Skeletal muscle satellite cell (primary cell): ENCODE data around the gene VWCE. TPM values are rescaled to one million over a fixed set of nuclear protein-coding genes. Genes with fewer than 3 reads are reported as not detected.

Source experiments
- H3K27me3 ChIP-seq: 2 replicates; pipeline ENCODE4 v1.7.0; 2013; ENCODE audit warnings: low read length; ENCODE audit not compliant: control insufficient read depth, insufficient read depth
- H3K36me3 ChIP-seq: 2 replicates; pipeline ENCODE4 v1.7.0; 2013; ENCODE audit warnings: mild to moderate bottlenecking, control low read depth, low read length; ENCODE audit not compliant: insufficient read depth
- H3K4me1 ChIP-seq: 2 replicates; pipeline ENCODE4 v1.7.0; 2013; ENCODE audit warnings: low read length; ENCODE audit not compliant: control insufficient read depth, insufficient read depth
- H3K4me2 ChIP-seq: 2 replicates; pipeline ENCODE4 v1.7.0; 2013; ENCODE audit warnings: mild to moderate bottlenecking, low read length
- H3K4me3 ChIP-seq: 2 replicates; pipeline ENCODE4 v1.7.0; 2013; ENCODE audit warnings: low read length
- H3K9ac ChIP-seq: 2 replicates; pipeline ENCODE4 v1.7.0; 2013; ENCODE audit warnings: mild to moderate bottlenecking, low read depth, low read length, moderate library complexity
- H3K9me3 ChIP-seq: replicated peaks from 2 replicates; pipeline ENCODE4 v1.7.0; 2013; ENCODE audit warnings: mild to moderate bottlenecking, control low read depth, low read length
- total RNA-seq: library from RNA; depleted of rRNA; stranded (reverse); fragments of >200 nt; gene quantifications from 2 replicates; pipeline ENCODE4 v1.2.3, GENCODE V29; 2012; rRNA removed

VWCE gene, protein sequence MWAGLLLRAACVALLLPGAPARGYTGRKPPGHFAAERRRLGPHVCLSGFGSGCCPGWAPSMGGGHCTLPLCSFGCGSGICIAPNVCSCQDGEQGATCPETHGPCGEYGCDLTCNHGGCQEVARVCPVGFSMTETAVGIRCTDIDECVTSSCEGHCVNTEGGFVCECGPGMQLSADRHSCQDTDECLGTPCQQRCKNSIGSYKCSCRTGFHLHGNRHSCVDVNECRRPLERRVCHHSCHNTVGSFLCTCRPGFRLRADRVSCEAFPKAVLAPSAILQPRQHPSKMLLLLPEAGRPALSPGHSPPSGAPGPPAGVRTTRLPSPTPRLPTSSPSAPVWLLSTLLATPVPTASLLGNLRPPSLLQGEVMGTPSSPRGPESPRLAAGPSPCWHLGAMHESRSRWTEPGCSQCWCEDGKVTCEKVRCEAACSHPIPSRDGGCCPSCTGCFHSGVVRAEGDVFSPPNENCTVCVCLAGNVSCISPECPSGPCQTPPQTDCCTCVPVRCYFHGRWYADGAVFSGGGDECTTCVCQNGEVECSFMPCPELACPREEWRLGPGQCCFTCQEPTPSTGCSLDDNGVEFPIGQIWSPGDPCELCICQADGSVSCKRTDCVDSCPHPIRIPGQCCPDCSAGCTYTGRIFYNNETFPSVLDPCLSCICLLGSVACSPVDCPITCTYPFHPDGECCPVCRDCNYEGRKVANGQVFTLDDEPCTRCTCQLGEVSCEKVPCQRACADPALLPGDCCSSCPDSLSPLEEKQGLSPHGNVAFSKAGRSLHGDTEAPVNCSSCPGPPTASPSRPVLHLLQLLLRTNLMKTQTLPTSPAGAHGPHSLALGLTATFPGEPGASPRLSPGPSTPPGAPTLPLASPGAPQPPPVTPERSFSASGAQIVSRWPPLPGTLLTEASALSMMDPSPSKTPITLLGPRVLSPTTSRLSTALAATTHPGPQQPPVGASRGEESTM
- total RNA-seq, result 1.1 and 1.8 TPM in 2 replicates

DNA sequence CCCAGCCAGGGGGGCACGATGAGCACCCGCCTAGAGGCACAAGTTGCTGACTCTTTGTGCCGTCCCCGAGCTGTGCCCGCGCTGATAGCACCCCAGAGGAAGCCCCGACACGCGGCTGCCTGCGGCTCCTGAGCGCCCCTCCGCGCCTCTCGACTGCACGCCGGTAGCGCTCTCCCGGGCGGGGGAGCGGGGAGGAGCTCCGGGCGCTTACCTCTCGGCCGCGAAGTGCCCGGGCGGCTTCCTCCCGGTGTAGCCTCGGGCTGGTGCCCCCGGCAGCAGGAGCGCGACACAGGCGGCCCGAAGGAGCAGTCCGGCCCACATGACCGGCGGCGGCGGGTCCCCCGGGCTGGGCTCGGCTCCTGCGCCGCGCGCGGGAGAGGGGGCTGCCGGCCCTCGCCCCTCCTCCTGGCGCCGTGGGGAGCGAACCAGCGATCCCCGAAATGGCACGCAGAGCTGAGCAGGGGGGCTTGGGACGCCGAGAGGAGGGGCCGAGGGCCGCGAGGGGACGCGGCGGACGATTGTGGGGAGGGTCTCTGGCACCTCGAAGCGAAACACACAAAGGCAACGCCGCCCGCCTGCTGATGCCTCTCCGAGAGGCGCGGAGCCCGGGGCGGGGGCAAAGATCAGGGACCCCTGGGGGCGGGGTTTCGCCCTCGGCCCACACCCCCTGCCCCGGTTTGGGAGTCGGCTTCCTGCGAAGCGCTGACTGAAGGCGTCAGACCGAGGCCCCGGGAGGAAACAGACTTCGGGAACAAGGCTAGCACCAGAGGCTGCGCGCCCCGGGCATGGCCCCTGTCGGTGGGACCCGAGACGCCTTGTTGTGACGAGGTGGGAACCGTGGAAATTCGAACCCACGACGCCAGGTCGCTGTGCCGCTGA lies at the start of gene VWCE:
VWCE (minus strand) TSS at position 600 of the 879 bp plus-strand sequence; CDS start at position 321, 279 bp downstream.
- Histone ChIP-seq H3K9me3 (no peaks in the 10 kb centered on the region), H3K27me3 (peaks cover 6% of the 10 kb centered on the region), H3K4me2 (peak within 1 kb of the TSS; percentile 99), H3K4me1 (peaks cover 47% of the 10 kb centered on the region), H3K36me3 (peaks cover 16% of the 10 kb centered on the region), H3K9ac (peak within 1 kb of the TSS; percentile 72), H3K4me3 (peak within 1 kb of the TSS; percentile 73)

DNA sequence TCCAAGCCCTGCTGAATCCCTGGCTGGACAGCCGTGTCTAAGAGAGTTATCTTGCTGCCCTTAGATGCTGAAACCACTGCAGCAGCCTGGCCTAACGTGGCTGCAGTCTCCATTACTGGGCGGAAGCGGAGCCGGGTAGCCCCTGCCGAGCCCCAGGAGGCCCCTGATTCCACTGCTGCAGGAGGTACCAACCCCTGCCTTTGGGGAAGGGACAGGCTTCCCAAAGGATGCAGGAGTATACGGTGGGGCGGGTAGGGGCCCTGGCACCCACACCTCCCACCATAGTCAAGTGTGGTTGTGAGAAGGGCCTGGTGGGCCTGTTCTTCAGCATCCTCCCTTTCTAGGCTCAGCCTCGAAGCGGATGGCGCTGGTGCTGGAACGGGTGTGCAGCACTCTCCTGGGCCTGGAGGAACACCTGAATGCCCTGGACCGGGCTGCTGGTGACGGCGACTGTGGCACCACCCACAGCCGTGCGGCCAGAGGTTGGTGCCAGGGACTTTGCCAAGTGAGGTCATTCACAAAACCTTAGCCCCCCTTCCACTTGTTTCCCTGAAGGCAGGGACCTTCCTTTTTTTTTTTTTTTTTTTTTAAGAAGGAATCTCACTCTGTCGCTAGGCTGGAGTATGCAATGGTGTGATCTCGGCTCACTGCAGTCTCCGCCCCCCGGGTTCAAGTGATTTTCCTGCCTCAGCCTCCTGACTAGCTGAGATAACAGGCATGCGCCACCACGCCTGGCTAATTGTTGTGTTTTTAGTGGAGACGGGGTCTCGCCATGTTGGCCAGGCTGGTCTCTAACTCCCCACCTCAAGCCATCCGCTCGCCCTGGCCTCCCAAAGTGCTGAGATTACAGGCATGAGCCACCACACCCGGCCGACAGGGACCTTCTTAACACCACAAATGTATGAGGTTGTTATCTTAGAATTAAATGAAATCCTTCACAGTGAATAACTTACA lies 49.0 kb upstream of the VWCE start:
- peaks cover 26% of the 10 kb centered on the region for H3K36me3 ChIP-seq
- no peak overlapping the region for H3K4me3 ChIP-seq
- H3K4me2 ChIP-seq, result no peak overlapping the region
- H3K27me3 ChIP-seq, result no peaks in the 10 kb centered on the region
- H3K9ac ChIP-seq, result no peak overlapping the region
- no peaks in the 10 kb centered on the region for H3K9me3 ChIP-seq
- H3K4me1 ChIP-seq, result peaks cover 2% of the 10 kb centered on the region

DNA sequence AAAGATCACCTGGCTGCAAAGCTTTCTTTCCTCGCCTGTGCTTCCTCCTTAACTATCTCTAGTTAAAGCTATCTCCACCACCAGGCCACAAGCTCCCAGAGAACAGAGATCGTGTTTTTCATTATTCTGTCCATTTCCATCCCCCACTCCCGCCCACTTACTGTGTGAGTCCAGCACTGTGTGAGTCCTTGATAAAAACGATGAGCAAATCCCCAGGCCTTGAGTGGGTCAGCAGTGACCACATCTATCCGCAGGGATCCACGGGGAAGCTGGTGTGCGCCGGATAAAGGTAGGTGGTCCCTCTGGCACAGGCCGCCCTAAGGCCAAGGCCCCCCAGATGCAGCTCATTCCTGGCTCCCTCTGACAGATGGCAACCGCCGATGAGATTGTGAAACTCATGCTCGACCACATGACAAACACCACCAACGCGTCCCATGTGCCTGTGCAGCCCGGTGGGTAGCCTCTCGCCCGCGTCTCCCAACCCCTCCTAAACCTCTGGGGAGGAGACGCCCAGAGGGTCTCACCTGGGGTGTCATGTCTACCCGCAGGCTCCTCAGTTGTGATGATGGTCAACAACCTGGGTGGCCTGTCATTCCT lies 47.2 kb upstream of the VWCE start:
- no peaks in the 10 kb centered on the region for H3K27me3 ChIP-seq
- no peaks in the 10 kb centered on the region for H3K9me3 ChIP-seq
- no peak overlapping the region for H3K4me3 ChIP-seq
- peaks cover 15% of the 10 kb centered on the region for H3K36me3 ChIP-seq
- H3K9ac ChIP-seq, result no peak overlapping the region
- H3K4me2 ChIP-seq, result no peak overlapping the region
- no peaks in the 10 kb centered on the region for H3K4me1 ChIP-seq

DNA sequence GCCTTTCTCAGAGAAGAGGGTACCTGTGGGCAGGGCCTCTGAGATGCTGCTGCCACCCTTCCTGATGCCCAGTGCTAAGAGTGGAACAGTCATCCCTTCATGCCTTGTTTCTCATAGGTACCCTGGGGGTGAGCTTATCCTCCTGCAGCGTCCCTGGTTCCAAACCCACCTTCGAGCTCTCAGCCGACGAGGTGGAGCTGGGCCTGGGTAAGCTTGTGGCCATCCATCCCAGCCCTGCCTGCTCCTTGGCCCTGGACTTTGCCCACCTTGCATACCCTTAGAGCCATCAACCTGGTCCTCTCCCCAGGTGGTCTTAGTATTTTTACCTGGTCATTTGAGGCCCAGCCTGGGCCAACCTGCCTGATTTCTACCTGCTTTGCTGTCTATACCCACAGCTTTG lies 46.6 kb upstream of the VWCE start:
- Histone ChIP-seq H3K4me2 (no peak overlapping the region), H3K4me1 (no peaks in the 10 kb centered on the region), H3K9me3 (no peaks in the 10 kb centered on the region), H3K4me3 (no peak overlapping the region), H3K9ac (no peak overlapping the region), H3K27me3 (no peaks in the 10 kb centered on the region), H3K36me3 (peaks cover 15% of the 10 kb centered on the region)

DNA sequence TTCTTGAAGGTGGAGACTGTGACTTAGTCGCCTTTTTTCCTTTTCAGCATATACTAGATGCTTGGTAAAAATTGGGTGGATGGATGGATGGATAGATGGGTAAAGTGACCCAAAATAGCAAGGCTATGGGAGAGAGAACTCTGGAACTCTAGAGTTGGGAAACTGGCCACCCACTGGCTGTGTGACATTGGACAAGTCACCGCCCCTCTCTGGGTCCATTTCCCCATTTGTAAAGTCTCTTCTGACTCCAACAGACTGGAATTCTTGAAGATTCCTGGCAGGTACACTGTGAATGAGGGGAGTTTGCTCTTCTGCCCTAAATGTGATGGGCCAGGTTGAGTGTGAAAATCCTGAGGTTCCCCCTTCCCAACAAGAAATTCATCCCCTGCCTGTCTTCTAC lies 45.9 kb upstream of the VWCE start:
- Histone ChIP-seq H3K4me3 (no peak overlapping the region), H3K27me3 (no peaks in the 10 kb centered on the region), H3K36me3 (peaks cover 15% of the 10 kb centered on the region), H3K4me2 (no peak overlapping the region), H3K4me1 (no peaks in the 10 kb centered on the region), H3K9ac (no peak overlapping the region), H3K9me3 (no peaks in the 10 kb centered on the region)

DNA sequence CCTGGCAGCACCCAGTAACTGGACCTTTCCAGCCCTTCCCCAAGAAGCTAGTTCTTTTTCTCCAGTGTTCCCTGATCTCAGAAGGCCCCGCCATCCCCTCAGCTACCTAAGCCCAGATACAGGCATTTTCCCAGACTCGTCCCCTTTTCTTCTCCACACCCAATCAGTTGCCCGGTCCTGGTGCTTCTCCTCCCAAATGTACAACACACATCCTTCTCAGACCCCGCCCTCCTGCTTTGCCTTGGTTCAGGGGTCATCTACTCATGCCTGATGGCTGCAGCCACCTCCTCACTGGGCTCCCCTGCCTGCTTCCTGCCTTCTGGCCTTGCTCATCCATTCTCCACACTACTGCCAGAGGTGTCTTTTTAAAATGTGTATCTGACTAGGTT lies 44.4 kb upstream of the VWCE start:
- H3K4me2 ChIP-seq, result no peak overlapping the region
- H3K36me3 ChIP-seq, result peaks cover 7% of the 10 kb centered on the region
- no peak overlapping the region for H3K4me3 ChIP-seq
- no peaks in the 10 kb centered on the region for H3K9me3 ChIP-seq
- H3K4me1 ChIP-seq, result peaks cover 6% of the 10 kb centered on the region
- no peak overlapping the region for H3K9ac ChIP-seq
- no peaks in the 10 kb centered on the region for H3K27me3 ChIP-seq

DNA sequence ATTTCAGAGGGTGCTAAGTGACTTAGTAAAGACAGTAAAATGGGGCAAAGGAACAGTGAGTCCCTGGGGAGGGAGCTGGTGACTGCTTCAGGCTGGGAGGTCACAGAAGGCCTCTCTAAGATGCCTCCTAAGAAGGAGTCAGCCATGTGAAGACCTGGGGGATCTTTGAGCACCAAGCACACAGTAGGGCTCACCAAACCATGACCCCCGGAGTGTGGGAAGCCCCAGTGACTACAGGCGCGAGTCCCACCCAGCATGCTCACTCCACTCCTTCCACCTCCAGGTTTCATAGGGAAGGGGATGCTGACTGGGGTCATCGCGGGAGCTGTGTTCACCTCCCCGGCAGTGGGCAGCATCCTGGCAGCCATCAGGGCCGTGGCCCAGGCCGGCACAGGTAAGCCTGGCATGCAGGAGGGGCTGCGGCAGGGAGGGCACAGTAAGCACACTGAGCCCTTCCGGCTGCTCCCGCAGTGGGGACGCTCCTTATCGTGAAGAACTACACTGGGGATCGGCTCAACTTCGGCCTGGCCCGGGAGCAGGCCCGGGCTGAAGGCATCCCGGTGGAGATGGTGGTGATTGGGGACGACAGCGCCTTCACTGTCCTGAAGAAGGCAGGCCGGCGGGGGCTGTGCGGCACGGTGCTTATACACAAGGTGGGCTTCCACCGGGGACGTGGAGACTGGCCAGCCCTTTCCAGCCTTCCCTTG lies 43.8 kb upstream of the VWCE start:
- Histone ChIP-seq H3K9me3 (no peaks in the 10 kb centered on the region), H3K27me3 (no peaks in the 10 kb centered on the region), H3K4me1 (peaks cover 11% of the 10 kb centered on the region), H3K4me2 (no peak overlapping the region), H3K4me3 (no peak overlapping the region), H3K36me3 (peaks cover 7% of the 10 kb centered on the region), H3K9ac (no peak overlapping the region)

DNA sequence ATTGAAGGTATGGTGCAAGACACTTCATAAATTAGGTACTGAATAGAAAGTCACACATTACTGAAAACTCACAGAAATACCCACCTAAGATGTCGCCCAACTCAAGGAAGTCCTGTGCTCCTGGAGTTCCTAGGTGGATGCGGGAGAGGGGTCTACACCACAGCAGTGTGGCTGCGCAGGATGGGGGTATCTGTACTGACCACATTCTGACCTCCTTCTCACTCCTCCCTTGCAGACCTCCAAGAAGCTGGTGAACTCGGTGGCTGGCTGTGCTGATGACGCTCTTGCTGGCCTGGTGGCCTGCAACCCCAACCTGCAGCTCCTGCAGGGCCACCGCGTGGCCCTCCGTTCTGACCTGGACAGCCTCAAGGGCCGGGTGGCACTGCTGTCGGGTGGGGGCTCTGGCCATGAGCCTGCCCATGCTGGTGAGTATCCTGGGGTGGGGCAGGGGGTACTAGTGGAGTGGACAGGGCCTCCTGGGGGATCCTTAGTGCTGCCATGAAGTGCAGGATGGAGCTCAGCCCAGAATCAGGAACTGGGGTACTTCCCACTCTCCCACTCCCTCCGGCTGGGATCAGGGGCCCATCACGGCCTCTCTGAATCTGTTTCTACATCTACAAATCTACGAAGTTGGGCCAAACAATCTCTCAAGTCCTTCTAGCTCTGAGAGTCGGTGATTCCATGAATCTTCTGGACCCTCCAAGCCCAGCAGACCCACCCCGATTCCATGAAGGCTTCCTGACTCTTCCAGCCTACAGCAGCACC lies 42.8 kb upstream of the VWCE start:
- no peaks in the 10 kb centered on the region for H3K9me3 ChIP-seq
- no peaks in the 10 kb centered on the region for H3K27me3 ChIP-seq
- H3K36me3 ChIP-seq, result peaks cover 4% of the 10 kb centered on the region
- peaks cover 17% of the 10 kb centered on the region for H3K4me1 ChIP-seq
- no peak overlapping the region for H3K4me3 ChIP-seq
- no peak overlapping the region for H3K9ac ChIP-seq
- no peak overlapping the region for H3K4me2 ChIP-seq

DNA sequence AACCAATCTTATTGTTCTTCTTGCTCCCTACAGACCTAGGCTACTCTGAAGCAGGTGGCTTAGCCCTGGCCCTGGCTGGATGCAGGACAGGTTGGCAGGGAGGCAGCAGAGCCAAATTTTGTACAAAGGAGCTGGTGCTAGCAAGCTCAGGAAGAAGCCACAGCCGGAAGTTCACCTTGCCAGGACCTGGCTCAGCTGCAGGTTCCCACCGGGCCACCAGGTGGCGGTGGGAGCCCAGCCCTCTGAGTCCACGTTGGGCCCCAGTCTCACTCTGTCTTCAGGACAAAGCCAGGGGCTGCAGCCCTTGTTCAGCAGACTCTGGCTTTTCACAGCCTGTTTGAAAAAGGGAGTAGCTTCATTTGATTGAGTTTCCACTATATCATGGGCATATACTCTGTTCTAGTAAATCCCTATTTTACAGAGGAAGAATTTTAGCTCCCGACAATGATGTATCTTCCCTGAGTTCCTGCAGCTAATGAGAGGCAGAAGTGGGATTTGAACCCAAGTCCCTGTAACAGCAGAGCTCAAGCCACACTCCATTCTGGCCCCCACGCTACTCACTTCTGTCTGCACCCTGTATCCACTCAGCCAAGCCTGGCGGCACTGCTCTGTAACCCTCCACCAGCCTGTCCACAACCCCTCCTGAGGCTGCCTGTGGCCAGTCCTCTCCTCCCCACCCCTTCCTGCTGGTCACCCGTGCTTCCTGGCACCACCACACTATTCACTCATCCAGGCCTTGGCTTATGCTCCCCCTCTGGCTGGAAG lies 41.2 kb upstream of the VWCE start:
- Histone ChIP-seq H3K36me3 (no peaks in the 10 kb centered on the region), H3K9ac (no peak overlapping the region), H3K4me3 (no peak overlapping the region), H3K4me1 (peaks cover 21% of the 10 kb centered on the region), H3K4me2 (no peak overlapping the region), H3K9me3 (no peaks in the 10 kb centered on the region), H3K27me3 (no peaks in the 10 kb centered on the region)
